GM19397 (cell line): Measurements from ENCODE around the gene TBL3.

ENCODE experiments used
- ATAC-seq: cut with Tn5 transposase; IDR thresholded peaks from one replicate; pipeline ENCODE4 v1.9.1; 2021; ENCODE audit warnings: mild to moderate bottlenecking, moderate library complexity; ENCODE audit not compliant: unreplicated experiment

The TBL3 gene

GRCh38 chr16:1963806-1964505 lies 7.9 kb upstream of the TBL3 start:
- ATAC-seq, result peak; percentile 11

DNA sequence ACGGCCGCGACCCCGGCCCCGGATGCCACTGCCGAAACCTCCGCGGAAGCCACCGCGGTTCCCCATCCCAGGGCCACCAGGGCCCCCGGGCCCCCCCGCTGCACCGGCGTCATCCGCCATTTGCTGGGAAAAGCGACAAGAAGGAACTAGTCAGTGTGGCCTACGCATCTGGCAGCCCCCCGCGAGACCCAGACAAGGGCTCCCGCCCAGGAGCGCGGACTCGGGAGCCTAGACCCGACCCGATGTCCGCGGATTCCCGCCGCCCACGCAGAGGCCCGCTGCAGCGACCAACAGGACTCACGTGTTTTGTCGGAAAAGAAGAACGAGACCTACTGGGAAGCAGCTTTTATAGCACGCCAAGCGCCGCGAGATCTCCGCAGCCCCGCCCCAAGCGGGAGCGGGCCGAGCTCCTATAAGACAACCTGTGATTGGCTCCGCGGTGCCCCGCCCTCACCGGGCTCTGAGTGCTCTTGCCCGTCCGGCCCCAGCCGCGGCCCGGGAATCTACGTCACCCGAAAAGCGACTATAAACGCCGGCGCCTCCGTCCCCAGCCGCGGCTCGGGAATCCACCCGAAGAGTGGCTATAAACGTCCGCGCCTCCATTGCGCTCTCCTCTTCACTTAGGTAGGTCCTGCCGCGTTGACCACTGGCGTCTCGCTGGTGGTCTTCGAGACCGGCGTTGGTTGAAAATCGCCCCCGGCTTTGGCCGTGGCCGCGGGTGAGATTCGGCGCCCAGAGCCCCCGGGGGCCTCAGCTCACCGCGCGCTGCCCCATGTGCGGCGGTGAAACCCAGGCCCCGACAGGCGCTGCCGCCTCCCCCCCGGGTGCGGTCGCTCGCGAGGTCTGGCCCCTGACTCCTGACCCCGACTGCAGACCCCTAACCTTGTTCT lies 7.1 kb upstream of the TBL3 start, which contains the start of gene RPS2:
Gene RPS2 (minus strand): TSS at position 321 of the 890 bp plus-strand sequence. CDS start 201 bp downstream, at position 120.
- peak; percentile 81 for ATAC-seq

- ATAC-seq, result no peak
Measured at GRCh38 chr16:1965396-1966001, 6.4 kb upstream of the TBL3 start.

- ATAC-seq, result no peak
Measured at GRCh38 chr16:1966460-1966859, 5.4 kb upstream of the TBL3 start, which contains the start of gene RNF151. TSS of gene RNF151 (plus strand) at chr16:1966856. CDS start at chr16:1966882, 26 bp downstream.

- no peak for ATAC-seq
Measured at GRCh38 chr16:1968146-1968953, 3.5 kb upstream of the TBL3 start.

DNA sequence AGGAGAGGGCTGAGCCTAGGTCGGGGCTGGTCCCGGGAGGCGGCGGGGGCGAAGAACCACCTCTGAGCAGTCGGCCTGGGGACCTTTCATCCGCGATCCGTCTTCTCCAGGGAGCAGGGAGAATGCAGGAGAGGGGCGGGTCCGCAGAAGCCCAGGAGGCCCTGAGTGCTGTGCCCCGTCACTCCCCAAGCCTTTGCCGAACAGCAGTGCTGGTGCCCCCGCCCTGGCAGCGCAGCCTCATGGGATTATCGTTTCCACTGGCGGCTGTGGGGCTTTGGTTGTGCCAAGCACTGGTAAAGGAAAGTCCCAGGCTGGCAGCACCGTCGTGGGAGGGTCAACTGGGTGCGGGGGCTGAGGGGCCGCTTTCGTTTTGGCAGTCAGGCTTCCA lies 631 bp downstream of the TBL3 start:
- no peak for ATAC-seq

GRCh38 chr16:1973461-1974156 lies 1.8 kb downstream of the TBL3 start:
- no peak for ATAC-seq

GRCh38 chr16:1974157-1975070 lies 2.6 kb downstream of the TBL3 start:
- ATAC-seq, result no peak

GRCh38 chr16:1975432-1976215 lies 3.8 kb downstream of the TBL3 start:
- no peak for ATAC-seq

- no peak for ATAC-seq
Measured at GRCh38 chr16:1976216-1976520, 4.3 kb downstream of the TBL3 start.

DNA sequence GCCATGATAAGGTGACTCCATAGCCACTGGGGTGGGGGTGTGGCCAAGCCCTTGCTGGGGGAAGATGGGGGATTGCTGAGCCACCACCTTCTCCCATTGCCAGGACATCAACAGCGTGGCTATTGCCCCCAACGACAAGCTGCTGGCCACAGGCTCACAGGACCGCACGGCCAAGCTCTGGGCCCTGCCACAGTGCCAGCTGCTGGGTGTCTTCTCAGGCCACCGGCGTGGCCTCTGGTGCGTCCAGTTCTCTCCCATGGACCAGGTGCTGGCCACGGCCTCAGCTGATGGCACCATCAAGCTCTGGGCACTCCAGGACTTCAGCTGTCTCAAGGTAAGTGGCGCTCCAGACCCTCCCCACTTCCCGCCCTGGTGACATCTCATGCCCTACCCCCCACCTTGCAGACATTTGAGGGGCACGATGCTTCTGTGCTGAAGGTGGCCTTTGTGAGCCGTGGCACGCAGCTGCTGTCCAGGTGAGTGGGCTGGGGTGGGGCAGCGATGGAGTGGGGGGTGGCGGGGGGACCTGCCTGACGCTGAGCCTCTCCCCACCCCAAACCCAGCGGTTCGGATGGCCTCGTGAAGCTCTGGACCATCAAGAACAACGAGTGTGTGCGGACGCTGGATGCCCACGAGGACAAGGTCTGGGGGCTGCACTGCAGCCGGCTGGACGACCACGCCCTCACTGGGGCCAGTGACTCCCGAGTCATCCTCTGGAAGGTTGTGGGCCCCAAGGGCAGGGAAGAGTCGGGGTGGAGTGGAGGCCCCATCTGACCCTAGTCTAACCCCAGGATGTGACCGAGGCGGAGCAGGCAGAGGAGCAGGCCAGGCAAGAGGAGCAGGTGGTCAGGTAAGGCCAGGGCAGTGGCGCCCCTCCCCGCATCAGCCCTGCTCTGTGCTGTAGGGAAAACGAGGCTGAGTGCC lies 5.4 kb downstream of the TBL3 start:
- ATAC-seq, result no peak

DNA sequence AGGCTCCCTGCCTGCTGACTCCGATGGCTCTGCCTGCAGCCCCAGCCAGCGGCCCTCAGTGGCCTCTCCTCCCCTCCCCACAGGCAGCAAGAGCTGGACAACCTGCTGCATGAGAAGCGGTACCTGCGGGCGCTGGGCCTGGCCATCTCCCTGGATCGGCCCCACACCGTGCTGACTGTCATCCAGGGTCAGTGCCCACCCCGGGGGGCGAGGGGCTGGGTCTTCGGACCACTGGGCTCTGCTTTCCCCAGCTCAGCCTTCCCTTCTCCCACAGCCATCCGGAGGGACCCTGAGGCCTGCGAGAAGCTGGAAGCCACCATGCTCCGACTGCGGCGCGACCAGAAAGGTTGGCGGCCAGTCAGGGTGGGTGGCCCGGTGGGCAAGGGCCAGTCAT lies 6.0 kb downstream of the TBL3 start:
- no peak for ATAC-seq

- ATAC-seq, result no peak
Measured at GRCh38 chr16:1978476-1979120, 6.7 kb downstream of the TBL3 start.

- no peak for ATAC-seq
Measured at GRCh38 chr16:1979271-1980029, 7.6 kb downstream of the TBL3 start.

- no peak for ATAC-seq
Measured at GRCh38 chr16:1980030-1980769, 8.3 kb downstream of the TBL3 start.

GRCh38 chr16:1980770-1981087 lies 8.9 kb downstream of the TBL3 start:
- ATAC-seq, result no peak
